ENCODE measurements around the gene CLOCK. TPM values are rescaled to one million over a fixed set of nuclear protein-coding genes. Genes with fewer than 3 reads are reported as not detected.

Gene CLOCK
- total RNA-seq, 1 experiment from 2014 or later = 53.0 TPM

DNA sequence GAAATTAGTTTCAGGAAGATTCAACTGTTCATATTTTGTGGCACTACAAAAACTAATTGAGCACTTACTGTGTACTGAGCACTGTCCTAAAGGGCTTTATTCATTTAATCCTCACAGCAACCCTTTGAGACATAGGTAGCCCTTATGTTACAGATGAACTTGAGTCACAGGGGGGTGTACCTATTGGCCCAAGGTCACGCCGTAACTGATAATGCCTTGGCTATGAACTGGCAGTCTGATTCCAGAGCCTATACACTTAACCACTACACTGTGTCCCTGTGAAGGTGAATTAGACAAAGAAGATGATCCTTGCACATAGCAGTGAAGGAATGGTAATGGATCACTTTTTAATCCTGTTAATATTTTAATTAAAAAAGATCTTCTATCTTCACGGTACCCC is 138.9 kb downstream of the CLOCK start:
- Histone ChIP-seq H3K27me3 (replicated peaks) (no peaks in the 10 kb centered on the region), H3K4me1 (replicated peaks) (no peaks in the 10 kb centered on the region), H3K4me3 (no peak overlapping the region), H3K36me3 (peaks cover 60% of the 10 kb centered on the region), H3K9me3 (replicated peaks) (no peaks in the 10 kb centered on the region), H3K27ac (no peak overlapping the region)
- no peak for DNase-seq (ENCODE audit: low read depth in 1 of 2, low spot score in 2 of 2)

DNA sequence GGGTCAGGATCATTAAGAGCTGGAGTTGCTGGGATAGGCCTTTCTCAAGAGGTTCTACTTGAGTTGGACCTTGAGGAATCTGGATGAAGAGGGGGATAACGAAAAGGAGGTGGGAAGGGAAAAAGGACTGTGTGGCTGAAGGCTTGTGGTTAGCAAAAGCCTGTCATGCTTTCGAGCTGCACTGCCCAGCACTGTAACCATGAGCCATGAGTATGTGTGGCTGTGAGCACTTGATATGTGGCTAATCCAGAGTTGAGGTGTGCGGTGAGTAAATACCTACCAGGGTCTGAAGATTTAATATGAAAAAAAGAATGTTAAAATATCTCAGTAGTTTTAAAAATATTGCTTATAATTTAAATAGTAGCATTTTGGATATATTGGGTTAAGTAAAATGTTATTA is 139.6 kb downstream of the CLOCK start:
- H3K4me3 ChIP-seq = no peak overlapping the region
- DNase-seq (ENCODE audit: low read depth in 1 of 2, low spot score in 2 of 2) = no peak
- H3K36me3 ChIP-seq = peaks cover 60% of the 10 kb centered on the region
- H3K27ac ChIP-seq = no peak overlapping the region
- H3K27me3 ChIP-seq (replicated peaks) = no peaks in the 10 kb centered on the region
- H3K9me3 ChIP-seq (replicated peaks) = no peaks in the 10 kb centered on the region
- no peaks in the 10 kb centered on the region for H3K4me1 ChIP-seq (replicated peaks)

GRCh38 chr4:55406545-55406944 is 140.2 kb downstream of the CLOCK start:
- no peaks in the 10 kb centered on the region for H3K27me3 ChIP-seq (replicated peaks)
- H3K9me3 ChIP-seq (replicated peaks) = no peaks in the 10 kb centered on the region
- H3K4me1 ChIP-seq (replicated peaks) = no peaks in the 10 kb centered on the region
- no peak overlapping the region for H3K27ac ChIP-seq
- H3K36me3 ChIP-seq = peaks cover 58% of the 10 kb centered on the region
- DNase-seq (ENCODE audit: low read depth in 1 of 2, low spot score in 2 of 2) = no peak
- H3K4me3 ChIP-seq = no peak overlapping the region

DNA sequence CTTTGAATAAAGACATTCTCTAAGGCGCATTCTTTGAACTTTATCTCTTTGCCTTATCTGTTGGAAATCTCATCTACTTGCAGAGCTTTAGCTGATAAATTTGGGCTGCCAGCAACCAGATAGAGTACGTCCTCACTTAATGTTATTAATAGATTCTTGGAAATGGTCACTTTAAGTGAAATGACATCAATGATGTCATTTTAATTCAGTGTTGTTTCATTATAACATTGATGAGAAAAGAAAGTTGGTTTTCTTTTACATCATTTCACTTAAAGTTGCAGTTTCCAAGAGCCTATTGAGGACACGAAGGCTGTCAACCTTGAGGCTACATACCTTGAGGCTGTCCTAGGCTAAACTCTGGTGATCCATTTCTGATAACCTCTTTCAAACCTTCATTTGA is 141.6 kb downstream of the CLOCK start:
- Histone ChIP-seq H3K9me3 (replicated peaks) (no peaks in the 10 kb centered on the region), H3K36me3 (peaks cover 65% of the 10 kb centered on the region), H3K27ac (no peak overlapping the region), H3K4me3 (no peak overlapping the region), H3K4me1 (replicated peaks) (no peaks in the 10 kb centered on the region), H3K27me3 (replicated peaks) (no peaks in the 10 kb centered on the region)
- DNase-seq (ENCODE audit: low read depth in 1 of 2, low spot score in 2 of 2) = no peak

- no peak for DNase-seq (ENCODE audit: low read depth in 1 of 2, low spot score in 2 of 2)
- Histone ChIP-seq H3K4me3 (no peak overlapping the region), H3K36me3 (peaks cover 64% of the 10 kb centered on the region), H3K27me3 (replicated peaks) (no peaks in the 10 kb centered on the region), H3K9me3 (replicated peaks) (0 out of 2 replicates have a peak, but pooled peaks cover 2% of the 10 kb centered on the region), H3K4me1 (replicated peaks) (peaks cover 19% of the 10 kb centered on the region), H3K27ac (no peak overlapping the region)
Measured at GRCh38 chr4:55399581-55399980, 147.1 kb downstream of the CLOCK start.

DNA sequence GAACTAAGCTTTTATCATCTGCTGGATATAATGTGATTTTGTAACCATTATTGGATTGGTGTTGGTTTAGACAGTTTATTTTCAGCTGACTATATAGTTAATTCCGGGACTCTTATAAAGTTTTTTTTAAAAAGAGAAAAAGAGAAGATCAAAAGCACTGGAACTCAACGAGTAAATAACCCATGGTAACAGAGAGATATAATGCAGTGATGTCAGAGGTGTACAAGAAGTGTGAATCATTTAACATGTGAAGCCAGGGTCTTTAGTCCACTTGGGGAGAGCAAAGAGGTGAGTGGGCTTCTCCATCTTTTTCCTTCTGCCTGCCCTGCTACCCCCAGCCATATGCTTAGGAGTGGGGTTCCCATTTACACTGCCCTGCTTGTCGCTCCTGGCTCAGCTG is 147.7 kb downstream of the CLOCK start:
- Histone ChIP-seq H3K4me1 (replicated peaks) (peaks cover 19% of the 10 kb centered on the region), H3K36me3 (peaks cover 58% of the 10 kb centered on the region), H3K27ac (no peak overlapping the region), H3K4me3 (no peak overlapping the region), H3K9me3 (replicated peaks) (0 out of 2 replicates have a peak, but pooled peaks cover 2% of the 10 kb centered on the region), H3K27me3 (replicated peaks) (no peaks in the 10 kb centered on the region)
- DNase-seq (ENCODE audit: low read depth in 1 of 2, low spot score in 2 of 2) = no peak

DNA sequence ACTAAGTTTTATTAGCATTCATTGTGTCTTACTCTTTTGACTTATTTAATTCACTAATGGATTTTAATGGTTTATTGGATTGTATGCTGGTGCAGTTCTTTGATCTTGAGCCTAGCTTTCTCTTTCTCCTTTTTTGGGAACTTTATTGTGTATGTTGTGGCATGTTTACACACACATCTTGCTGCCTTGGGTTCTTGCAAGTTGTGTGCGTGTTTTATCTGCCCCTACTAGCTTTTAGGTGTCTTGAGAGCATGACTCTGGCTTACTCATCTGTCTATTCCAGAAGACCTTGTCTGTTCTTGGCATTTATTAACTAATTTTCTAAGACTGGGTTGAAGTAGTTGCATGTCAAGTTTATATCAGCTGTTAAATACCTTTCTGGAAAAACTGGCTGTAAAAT is 148.2 kb downstream of the CLOCK start:
- H3K36me3 ChIP-seq = peaks cover 52% of the 10 kb centered on the region
- peak overlapping the region; percentile 95 for H3K4me3 ChIP-seq
- no peaks in the 10 kb centered on the region for H3K27me3 ChIP-seq (replicated peaks)
- DNase-seq (ENCODE audit: low read depth in 1 of 2, low spot score in 2 of 2) = peak in 1 of 2 experiments; percentile 33
- H3K9me3 ChIP-seq (replicated peaks) = 0 out of 2 replicates have a peak, but pooled peaks cover 2% of the 10 kb centered on the region
- H3K27ac ChIP-seq = 0 out of 2 replicates have a peak overlapping the region, but pooled peaks have one; percentile 6
- peaks cover 19% of the 10 kb centered on the region for H3K4me1 ChIP-seq (replicated peaks)

DNA sequence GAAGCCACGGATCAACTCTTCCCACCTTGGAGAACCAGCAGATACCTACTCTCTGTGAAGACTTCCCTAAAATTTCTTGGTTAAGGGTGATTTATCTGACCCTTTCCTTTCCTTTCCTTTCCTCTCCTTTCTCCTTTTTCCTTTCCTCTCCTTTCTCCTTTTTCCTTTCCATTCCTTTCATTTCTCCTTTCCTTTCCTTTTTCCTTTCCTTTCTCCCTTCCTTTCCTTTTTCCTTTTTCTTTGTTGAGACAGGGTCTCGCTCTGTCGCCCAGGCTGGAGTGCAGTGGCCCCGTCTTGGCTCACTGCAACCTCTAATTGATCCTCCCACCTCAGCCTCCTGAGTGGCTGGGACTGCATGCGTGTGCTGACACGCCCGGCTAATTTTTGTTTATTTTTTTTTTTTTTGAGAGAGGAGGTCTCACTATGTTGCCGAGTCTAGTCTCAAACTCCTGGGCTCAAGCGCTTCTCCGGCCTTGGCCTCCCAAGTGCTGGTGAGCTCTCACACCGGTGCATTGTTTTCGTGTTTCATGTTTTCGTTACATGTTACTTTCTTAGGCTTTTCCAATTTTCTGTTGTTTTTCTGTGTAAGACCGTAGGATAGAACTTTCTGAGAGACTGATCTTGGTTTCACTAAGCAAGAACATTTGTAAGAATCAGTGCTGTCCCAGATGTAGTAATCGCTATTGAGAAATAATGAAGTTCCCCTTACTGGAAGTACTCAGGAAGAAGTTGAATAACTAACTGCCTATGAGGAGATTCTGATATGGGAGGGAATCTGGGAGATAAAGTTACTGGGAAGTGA is 149.0 kb downstream of the CLOCK start:
- DNase-seq (ENCODE audit: low read depth in 1 of 2, low spot score in 2 of 2) = peak in 1 of 2 experiments; percentile 30
- Histone ChIP-seq H3K27me3 (replicated peaks) (no peaks in the 10 kb centered on the region), H3K4me1 (replicated peaks) (peaks cover 19% of the 10 kb centered on the region), H3K9me3 (replicated peaks) (0 out of 2 replicates have a peak, but pooled peaks cover 2% of the 10 kb centered on the region), H3K36me3 (peaks cover 52% of the 10 kb centered on the region), H3K4me3 (peak overlapping the region; percentile 95), H3K27ac (0 out of 2 replicates have a peak overlapping the region, but pooled peaks have one; percentile 6)

GRCh38 chr4:55397126-55397436 is 149.6 kb downstream of the CLOCK start:
- Histone ChIP-seq H3K27ac (peak overlapping the region; percentile 83), H3K4me1 (replicated peaks) (peaks cover 19% of the 10 kb centered on the region), H3K9me3 (replicated peaks) (0 out of 2 replicates have a peak, but pooled peaks cover 2% of the 10 kb centered on the region), H3K4me3 (peak overlapping the region; percentile 95), H3K36me3 (peaks cover 52% of the 10 kb centered on the region), H3K27me3 (replicated peaks) (no peaks in the 10 kb centered on the region)
- DNase-seq (ENCODE audit: low read depth in 1 of 2, low spot score in 2 of 2) = peak in 1 of 2 experiments; percentile 31

DNA sequence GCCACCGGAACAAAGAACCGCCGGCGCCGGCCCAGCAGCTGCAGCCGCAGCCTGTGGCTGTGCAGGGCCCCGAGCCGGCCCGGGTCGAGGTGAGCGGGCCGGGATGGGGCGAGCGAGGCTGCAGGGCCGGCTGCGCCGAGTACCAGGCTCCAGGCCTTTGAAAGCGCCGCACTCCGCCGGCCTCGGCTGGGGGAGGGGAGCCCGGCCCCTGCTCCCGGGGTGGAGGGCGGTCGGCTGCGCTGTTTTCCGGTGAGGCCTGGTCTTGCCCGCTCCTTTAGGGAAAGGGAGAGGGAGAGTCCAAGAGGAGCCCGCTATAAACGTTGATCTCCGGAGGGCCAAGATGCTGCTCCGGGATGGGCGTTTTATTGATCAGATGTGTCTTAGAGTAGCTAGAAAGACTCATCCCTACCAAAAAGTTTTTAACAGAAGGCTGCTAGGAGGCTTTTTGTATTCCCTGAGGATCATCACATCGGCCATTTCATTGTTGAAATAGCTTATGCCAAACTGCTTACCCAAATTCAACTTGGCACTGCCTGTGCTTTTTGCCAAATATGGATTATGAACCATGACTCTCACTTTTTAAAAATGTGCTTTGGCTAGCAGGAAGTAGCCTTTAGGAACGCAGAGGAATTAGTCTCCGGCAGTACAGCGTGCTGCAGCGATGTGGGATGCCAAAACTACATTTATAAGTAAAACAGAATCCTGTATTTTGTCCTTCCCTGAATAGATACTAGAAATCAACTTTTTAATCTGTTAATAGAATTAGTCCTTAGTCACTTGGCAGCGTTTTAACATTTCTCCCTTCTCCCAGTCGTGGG is 150.2 kb downstream of the CLOCK start:
- DNase-seq (ENCODE audit: low read depth in 1 of 2, low spot score in 2 of 2) = peak; percentile 59 to 68
- H3K27ac ChIP-seq = peak overlapping the region; percentile 83

DNA sequence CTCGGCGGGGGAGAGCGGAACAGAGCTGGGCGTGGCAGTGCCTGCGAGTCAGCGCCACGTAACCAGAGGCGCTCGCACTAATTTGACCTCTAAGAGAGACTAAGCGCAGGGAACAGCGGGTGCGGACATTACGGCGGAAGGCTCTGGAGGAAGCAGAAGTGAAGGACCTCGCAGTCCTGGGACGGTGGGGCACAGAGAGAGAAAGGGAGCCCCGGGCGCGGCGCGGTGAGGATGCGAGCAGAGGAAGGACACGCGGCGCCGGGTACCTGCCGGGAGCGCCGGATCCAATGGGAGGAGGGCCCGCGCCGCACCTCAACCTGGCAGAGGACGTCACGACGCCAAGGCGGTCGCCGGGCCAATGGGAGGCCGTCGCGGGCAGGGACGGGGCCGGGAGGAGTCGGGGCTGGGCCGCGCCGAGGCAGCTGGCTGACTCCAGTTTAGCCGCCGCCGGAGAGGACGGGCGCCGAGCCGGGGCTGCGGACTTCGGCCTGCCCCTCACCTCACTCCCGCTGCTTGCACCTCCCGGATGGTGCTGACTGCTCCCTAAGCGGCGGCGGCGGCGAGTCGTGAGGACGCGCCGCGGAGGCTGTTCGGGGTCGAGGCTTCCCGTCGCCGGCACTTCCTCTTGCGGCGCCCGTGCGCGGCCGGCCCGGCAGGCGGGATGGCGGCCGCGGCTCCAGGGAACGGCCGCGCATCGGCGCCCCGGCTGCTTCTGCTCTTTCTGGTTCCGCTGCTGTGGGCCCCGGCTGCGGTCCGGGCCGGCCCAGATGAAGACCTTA is 151.0 kb downstream of the CLOCK start, which contains the start of gene TMEM165:
Gene TMEM165 (plus strand): TSS at position 429 of the 779 bp plus-strand sequence. CDS start 233 bp downstream, at position 662.
- Histone ChIP-seq H3K4me3 (peak within 1 kb of the TSS; percentile 95), H3K9me3 (replicated peaks) (0 out of 2 replicates have a peak, but pooled peaks cover 2% of the 10 kb centered on the region), H3K27ac (peak within 1 kb of the TSS; percentile 83), H3K36me3 (peaks cover 41% of the 10 kb centered on the region), H3K4me1 (replicated peaks) (peaks cover 19% of the 10 kb centered on the region), H3K27me3 (replicated peaks) (no peaks in the 10 kb centered on the region)
- DNase-seq (ENCODE audit: low read depth in 1 of 2, low spot score in 2 of 2) = peak; percentile 88 to 95

More for the DNA sequence above, 150.2 kb downstream of the CLOCK start:
- H3K9me3 ChIP-seq (replicated peaks) = 0 out of 2 replicates have a peak, but pooled peaks cover 2% of the 10 kb centered on the region
- peaks cover 49% of the 10 kb centered on the region for H3K36me3 ChIP-seq
- H3K4me1 ChIP-seq (replicated peaks) = peaks cover 19% of the 10 kb centered on the region
- peak overlapping the region; percentile 95 for H3K4me3 ChIP-seq
- no peaks in the 10 kb centered on the region for H3K27me3 ChIP-seq (replicated peaks)

DNA sequence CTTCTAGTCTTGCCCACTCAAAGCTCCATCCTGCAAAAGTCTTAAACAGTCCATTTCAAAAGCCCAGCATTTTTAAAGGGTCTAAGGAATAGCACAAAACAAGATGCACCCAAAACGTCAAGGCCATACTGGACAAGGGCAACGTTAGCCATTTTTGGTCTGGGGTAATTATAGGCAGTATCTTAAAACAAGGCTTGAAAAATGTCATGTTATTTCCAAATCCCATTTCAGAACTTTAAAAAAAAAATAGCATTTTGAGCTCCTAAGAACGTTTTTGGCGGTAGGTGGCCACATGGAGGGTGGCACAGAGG is 151.5 kb downstream of the CLOCK start:
- no peak for DNase-seq (ENCODE audit: low read depth in 1 of 2, low spot score in 2 of 2)
- Histone ChIP-seq H3K9me3 (replicated peaks) (0 out of 2 replicates have a peak, but pooled peaks cover 2% of the 10 kb centered on the region), H3K4me1 (replicated peaks) (peaks cover 19% of the 10 kb centered on the region), H3K27me3 (replicated peaks) (no peaks in the 10 kb centered on the region), H3K27ac (peak overlapping the region; percentile 83; the same call in 1 of the 2 replicates), H3K36me3 (peaks cover 37% of the 10 kb centered on the region), H3K4me3 (peak overlapping the region; percentile 95)
